Uterus (tissue), 2 donors: ENCODE measurements around the gene B3GALT5.

ENCODE experiments used
- POLR2A ChIP-seq, 2 donors: fragments of 450-650 bp; IDR thresholded peaks; one replicate each; pipeline ENCODE4 v1.6.1; 2016; ENCODE audit warnings: antibody characterized with exemption in 2 of 2, mild to moderate bottlenecking in 1 of 2, moderate library complexity in 1 of 2
- TF ChIP-seq, protein P1 (sequence below), 4 experiments: fragments of 200-600 bp in 2 of 4; fragments of 450-650 bp in 2 of 4; sonication (generic) in 2 of 4; IDR thresholded peaks; one replicate each; pipeline ENCODE4 v1.5.1; 2016 to 2019; ENCODE audit warnings: antibody characterized with exemption in 4 of 4, mild to moderate bottlenecking in 2 of 4, moderate library complexity in 1 of 4

- no peak for TF ChIP-seq POLR2A (IDR thresholded peaks at IDR 0.05)
- TF ChIP-seq, protein P1, sequence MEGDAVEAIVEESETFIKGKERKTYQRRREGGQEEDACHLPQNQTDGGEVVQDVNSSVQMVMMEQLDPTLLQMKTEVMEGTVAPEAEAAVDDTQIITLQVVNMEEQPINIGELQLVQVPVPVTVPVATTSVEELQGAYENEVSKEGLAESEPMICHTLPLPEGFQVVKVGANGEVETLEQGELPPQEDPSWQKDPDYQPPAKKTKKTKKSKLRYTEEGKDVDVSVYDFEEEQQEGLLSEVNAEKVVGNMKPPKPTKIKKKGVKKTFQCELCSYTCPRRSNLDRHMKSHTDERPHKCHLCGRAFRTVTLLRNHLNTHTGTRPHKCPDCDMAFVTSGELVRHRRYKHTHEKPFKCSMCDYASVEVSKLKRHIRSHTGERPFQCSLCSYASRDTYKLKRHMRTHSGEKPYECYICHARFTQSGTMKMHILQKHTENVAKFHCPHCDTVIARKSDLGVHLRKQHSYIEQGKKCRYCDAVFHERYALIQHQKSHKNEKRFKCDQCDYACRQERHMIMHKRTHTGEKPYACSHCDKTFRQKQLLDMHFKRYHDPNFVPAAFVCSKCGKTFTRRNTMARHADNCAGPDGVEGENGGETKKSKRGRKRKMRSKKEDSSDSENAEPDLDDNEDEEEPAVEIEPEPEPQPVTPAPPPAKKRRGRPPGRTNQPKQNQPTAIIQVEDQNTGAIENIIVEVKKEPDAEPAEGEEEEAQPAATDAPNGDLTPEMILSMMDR (IDR thresholded peaks at IDR 0.05) = no peak
Observed at GRCh38 chr21:39666026-39666425, 53.3 kb downstream of the B3GALT5 start.
